Activated CD4-positive, alpha-beta T cell treated with anti-CD3 and anti-CD28 coated beads, Interleukin-2, Interleukin-6, amounts not matched to agents 100 ng/mL and 50 ng/mL, durations not matched to agents 16 hours and 8 hours (primary cell): ENCODE measurements around the gene SCN2B.

ENCODE experiments used
- DNase-seq: peaks from one replicate; pipeline ENCODE4 v3.0.0-alpha.2; 2020

Gene SCN2B

GRCh38 chr11:118175993-118176777 lies at the start of gene SCN2B:
TSS of gene SCN2B (minus strand) at chr11:118176639. CDS start at chr11:118176431, 208 bp downstream.
- no peak for DNase-seq

GRCh38 chr11:118224511-118225188 lies 48.2 kb upstream of the SCN2B start, which contains the start of gene JAML:
TSS of gene JAML (minus strand) at chr11:118225011. CDS start at chr11:118214866, 10,145 bp downstream.
- peak; percentile 88 for DNase-seq

- DNase-seq: peak; percentile 66
These were observed 47.6 kb upstream of the SCN2B start for GRCh38 chr11:118223992-118224391.

GRCh38 chr11:118223570-118223969 lies 47.1 kb upstream of the SCN2B start:
- DNase-seq: peak; percentile 57

- no peak for DNase-seq
These were observed 46.0 kb upstream of the SCN2B start for GRCh38 chr11:118222437-118222836.

GRCh38 chr11:118221419-118221818 lies 45.0 kb upstream of the SCN2B start:
- no peak for DNase-seq

GRCh38 chr11:118219732-118220131 lies 43.3 kb upstream of the SCN2B start:
- DNase-seq: no peak

- no peak for DNase-seq
These were observed 42.8 kb upstream of the SCN2B start for GRCh38 chr11:118219244-118219643.

- DNase-seq: peak; percentile 76
These were observed 41.1 kb upstream of the SCN2B start for GRCh38 chr11:118217575-118217974.

GRCh38 chr11:118216621-118217481 lies 40.4 kb upstream of the SCN2B start:
- DNase-seq: peak; percentile 82

GRCh38 chr11:118215765-118216164 lies 39.3 kb upstream of the SCN2B start:
- no peak for DNase-seq

- peak; percentile 66 for DNase-seq
These were observed 38.8 kb upstream of the SCN2B start for GRCh38 chr11:118215262-118215661.

- DNase-seq: no peak
These were observed 37.9 kb upstream of the SCN2B start for GRCh38 chr11:118214210-118214914.

- no peak for DNase-seq
These were observed 37.3 kb upstream of the SCN2B start for GRCh38 chr11:118213781-118214180.

- no peak for DNase-seq
These were observed 36.8 kb upstream of the SCN2B start for GRCh38 chr11:118213201-118213600.

- no peak for DNase-seq
These were observed 36.3 kb upstream of the SCN2B start for GRCh38 chr11:118212781-118213191.

GRCh38 chr11:118212131-118212725 lies 35.8 kb upstream of the SCN2B start:
- no peak for DNase-seq

- no peak for DNase-seq
These were observed 34.6 kb upstream of the SCN2B start for GRCh38 chr11:118211006-118211405.

GRCh38 chr11:118210323-118210722 lies 33.9 kb upstream of the SCN2B start:
- no peak for DNase-seq

GRCh38 chr11:118209033-118209432 lies 32.6 kb upstream of the SCN2B start:
- peak; percentile 55 for DNase-seq

GRCh38 chr11:118207079-118207478 lies 30.6 kb upstream of the SCN2B start:
- DNase-seq: peak; percentile 57

GRCh38 chr11:118206391-118207031 lies 30.1 kb upstream of the SCN2B start:
- no peak for DNase-seq
